Stimulated activated CD4-positive, alpha-beta T cell treated with anti-CD3 and anti-CD28 coated beads, Interleukin-2, amount 100 ng/mL, for 24 hours (primary cell): Measurements from ENCODE around the gene VMAC.
A peak's percentile ranks its signal among the peaks of the same experiment; 100 is the strongest.
"Not testable (repeated sequence)": the region's sequence is repeated elsewhere in the genome, so short reads cannot be mapped to it uniquely, and the experiment has no call there.

Source experiments
- DNase-seq, 2 donors: peaks; one replicate each; pipeline ENCODE4 v3.0.0-alpha.2; 2020

Gene VMAC

DNA sequence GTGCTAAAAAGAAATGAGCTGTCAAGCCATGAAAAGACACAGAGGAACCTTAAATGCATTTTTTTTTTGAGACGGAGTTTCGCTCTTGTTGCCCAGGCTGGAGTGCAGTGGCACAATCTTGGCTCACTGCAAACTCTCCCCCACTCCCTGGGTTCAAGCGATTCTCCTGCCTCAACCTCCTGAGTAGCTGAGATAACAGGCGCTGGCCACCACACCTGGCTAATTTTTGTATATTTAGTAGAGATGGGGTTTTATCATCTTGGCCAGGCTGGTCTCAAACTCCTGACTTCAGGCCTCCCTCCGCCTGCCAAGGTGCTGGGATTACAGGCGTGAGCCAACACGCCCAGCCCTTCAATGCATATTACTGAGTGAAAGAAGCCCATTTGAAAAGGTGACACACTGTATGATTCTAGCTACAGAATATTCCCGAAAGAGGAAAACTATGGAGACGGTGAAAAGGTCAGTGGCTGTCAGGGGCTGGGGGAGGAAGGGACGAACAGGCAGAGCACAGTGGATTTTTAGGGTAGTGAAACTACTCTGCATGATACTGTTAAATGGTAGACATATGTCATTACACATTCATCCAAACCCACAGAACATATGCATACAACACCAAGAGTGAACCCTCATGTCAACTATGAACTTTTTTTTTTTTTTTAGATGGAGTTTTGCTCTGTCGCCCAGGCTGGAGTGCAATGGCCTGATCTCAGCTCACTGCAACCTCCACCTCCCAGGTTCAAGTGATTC is 20.4 kb upstream of the VMAC start:
- not testable (repeated sequence) for DNase-seq

GRCh38 chr19:5889288-5889971 is 15.2 kb upstream of the VMAC start:
- no peak for DNase-seq

- DNase-seq = no peak
Observed at GRCh38 chr19:5890099-5890498, 14.6 kb upstream of the VMAC start.

GRCh38 chr19:5891572-5891937 is 13.1 kb upstream of the VMAC start:
- no peak for DNase-seq

GRCh38 chr19:5891938-5892771 is 12.5 kb upstream of the VMAC start:
- peak in 1 of 2 donors; percentile 37 for DNase-seq

DNA sequence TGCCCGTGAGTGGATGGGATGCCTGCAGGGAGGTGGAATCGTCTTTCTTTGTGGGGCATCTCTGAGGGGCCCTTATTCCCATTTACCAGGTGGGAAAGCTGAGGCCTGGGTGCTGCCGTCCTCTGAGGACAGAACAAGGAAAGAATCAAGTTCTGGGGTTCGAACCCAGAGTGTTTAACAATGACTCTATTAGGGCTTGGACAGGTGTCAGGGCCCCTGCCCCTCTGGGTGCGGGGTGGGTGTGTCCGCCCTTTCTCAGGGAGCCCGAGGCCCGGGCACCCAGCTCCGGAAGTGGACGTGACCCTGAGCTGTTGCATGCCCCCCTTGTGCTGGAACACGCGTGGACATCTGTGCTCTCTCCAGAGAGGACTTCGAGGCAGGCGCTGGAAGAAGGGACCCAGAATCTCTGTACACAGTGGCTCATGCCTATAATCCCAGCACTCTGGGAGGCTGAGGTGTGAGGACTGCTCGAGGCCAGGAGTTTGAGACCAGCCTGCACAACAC is 11.8 kb upstream of the VMAC start:
- no peak for DNase-seq

DNA sequence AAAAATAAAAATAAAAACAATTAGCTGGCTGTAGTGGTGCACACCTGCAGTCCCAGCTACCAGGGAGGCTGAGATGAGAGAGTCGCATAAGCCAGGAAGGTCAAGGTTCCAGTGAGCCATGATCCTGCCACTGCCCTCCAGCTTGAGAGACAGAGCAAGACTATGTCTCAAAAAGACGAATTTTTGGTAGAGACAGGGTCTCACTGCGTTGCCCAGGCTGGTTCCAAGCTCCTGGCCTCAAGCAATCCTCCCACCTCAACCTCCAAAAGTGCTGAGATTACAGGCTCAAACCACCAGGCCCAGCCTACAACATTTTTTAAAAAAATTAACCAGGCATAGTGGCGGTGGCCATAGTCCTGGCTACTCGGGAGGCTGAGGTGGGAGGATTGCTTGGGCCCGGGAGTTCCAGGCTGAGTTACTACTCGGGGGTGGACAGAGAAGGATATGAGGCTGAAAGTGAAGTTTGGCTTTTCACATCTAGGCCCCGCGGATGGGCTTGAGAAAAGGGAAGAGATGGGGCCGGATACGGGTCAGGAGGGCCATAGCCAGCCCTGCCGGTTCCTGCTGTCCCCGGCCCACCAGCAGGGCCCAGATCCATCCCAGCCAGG is 11.3 kb upstream of the VMAC start:
- no peak for DNase-seq

DNA sequence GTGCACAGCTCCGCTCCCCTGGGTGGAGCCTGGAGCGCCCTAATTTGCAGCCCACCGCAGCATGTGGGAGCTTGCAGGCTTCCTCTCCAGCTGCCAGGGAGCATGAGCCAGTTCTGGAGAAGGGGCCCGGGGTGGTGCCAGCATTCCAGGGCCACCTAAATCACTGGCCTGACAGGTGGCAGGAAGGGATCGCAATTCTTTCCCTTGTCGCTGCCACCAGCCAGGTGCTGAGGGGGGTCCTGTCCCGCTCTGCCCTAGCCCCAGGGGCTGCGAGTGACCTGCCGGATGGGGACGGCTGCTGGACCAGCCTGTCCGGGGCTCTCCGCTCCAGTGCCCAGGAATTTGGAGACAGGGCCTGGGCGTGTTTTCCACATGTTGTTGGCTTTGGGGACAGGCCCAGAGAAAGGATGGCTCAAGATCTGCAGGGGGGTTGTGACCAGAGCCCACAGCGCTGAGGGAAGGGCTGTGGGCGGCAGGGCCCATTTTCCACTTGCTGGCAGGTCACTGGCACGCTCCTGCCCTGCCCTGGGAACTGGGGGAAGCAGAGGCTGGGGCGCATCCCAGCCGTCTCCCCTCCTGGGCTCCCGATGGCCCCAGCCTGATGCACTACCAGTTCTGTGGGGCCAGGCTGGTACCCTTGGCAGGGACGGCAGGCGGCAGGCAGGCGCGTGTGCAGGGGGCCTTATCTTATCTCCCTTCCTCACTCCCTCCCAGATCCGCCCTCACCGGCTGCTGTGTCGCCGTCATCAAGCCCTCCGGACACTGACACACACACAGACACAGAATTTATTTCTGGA is 10.6 kb upstream of the VMAC start:
- no peak for DNase-seq

GRCh38 chr19:5894704-5895349 is 9.8 kb upstream of the VMAC start:
- no peak for DNase-seq

DNA sequence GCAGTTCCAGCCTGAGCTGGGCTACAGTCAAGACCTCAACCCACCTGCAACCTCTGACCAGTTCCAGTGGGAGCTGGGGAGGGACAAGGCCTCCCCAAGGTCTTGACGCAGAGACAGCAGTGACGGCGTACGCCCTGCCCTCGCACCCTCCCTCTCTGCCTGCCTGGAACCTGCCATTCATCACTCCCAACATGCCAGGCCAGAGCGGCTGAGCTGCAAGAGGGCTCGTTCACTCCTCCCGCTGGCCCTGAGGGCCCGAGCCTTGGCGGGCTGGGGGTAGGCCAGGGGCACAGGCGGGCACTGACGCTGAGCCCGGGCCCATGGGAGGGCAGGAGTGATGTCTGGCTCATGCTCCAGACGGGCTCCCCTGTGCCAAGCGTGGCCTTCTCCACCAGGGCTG is 9.3 kb upstream of the VMAC start:
- no peak for DNase-seq

GRCh38 chr19:5895890-5896289 is 8.8 kb upstream of the VMAC start:
- DNase-seq = no peak

DNA sequence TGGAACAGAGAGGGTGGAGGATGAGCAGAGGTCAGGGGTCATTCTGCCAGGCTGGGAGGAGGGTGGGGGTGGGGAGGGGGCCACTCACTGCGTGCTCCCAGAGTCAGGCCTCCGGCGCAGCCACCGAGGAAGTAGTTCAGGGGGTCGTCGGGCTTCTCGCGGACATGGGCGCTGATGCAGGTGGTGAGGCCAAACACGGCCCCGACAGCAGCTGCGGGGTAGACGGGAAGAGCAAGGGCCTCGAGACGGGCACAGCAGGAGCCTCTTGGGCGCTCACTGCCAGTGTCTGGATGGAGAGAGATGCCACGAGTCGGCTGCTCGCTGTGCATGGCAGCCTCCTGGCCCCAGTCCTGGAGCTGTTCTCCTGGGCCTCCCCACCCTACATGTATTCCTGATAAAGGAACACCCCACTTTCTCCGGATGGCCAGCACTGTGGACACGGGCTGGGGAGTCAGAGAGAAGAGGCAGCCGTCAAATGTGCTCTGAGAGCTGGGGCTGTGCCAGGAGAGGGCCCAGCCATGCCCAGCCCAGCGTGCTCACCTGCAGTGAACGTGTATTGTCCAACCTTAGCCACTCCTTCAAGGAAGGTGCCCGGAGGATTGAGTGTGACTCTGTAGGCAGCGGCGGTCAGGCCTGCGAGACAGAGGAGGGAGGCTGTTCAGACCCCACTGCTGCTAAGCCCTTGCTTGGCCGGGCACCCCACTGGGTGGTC is 8.2 kb upstream of the VMAC start:
- DNase-seq = no peak

GRCh38 chr19:5897189-5897969 is 7.3 kb upstream of the VMAC start:
- DNase-seq = no peak

DNA sequence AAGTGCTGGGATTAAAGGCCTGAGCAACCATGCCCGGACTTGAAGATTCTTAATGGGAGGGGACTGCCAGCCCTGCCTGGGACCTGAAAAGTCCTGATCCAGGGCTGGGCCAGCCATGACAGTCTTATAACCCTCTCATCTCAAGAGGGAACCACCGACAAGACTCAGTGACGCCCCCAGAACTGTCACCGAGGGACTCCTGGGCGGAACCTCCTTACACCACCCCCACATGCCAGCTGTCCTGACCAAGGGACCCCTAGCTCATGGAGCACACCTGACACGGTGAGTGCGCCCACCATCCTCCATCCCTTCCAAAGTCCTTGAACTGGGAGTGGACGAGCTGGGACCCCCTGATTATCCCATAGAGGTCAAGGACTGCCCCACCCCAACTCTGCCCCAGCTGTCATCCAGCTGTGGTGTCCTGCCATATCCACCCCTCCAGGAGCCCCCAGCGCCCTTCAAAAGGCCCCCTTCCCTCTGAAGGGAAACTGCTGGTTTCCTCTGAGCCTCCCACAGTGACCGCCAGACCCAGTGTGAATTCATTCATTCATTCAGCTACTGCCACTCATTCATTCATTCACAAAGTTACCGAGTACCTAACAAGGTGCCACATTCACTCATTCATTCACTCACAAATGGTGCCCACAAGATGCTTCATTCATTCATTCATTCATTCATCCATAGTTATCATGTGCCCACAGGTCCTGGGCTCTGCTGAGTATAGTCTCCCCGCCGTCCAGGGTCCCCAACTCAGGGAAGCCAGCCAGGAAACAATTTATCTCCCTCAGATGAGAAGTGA is 4.7 kb upstream of the VMAC start:
- no peak for DNase-seq

- DNase-seq = no peak
Observed at GRCh38 chr19:5900976-5901375, 3.7 kb upstream of the VMAC start.

- peak; percentile 19 to 43 for DNase-seq
Observed at GRCh38 chr19:5903056-5903623, 1.5 kb upstream of the VMAC start.

DNA sequence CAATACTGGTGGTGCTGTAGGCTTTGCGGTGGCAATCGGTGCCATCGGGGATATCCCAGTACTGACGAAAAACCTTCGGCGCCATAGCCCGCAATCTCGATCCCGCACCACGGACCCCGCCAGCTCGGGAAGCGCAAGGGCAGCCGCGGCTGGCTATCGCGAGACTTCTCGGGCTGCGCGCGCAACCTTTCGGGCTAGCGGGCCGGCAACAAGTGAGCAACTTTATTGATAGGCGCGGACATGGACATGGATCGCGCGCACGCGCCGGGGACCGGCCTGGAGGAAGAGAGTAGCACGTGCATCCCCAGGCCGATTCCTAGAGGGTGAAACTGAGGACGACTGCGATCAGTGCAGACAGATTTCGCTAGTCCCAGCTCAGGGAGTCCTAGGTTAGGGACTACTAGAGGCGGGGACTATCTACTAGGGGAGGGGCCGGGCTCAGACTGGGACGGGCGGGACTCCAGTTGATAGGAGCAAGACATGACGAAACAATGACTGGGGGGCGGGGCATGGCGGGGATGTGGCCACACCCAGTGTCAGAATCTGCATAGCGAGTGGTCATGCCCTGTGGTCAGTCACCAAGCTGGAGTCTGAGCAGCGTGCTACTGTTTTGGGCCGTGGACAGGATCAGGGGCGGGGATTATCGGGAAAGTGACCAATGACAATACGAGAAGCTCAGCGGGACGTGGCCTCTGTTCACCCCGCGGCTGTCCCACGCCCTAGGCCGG is 884 bp upstream of the VMAC start, which contains the start of gene NDUFA11:
TSS of gene NDUFA11 (minus strand) at position 167 of the 728 bp plus-strand sequence. CDS start at position 85, 82 bp downstream.
- DNase-seq = peak; percentile 98 to 99
